GM23248 (cell line): ENCODE measurements around the gene HNRNPA1L2.
"Not testable (repeated sequence)": the region's sequence is repeated elsewhere in the genome, so short reads cannot be mapped to it uniquely, and the experiment has no call there.

Experiments
- EZH2 ChIP-seq: fragments of 200-600 bp; sonication (generic); IDR thresholded peaks from 2 replicates; pipeline ENCODE4 v1.6.1; 2018; ENCODE audit warnings: antibody characterized with exemption, mild to moderate bottlenecking; ENCODE audit not compliant: insufficient read depth, poor library complexity, severe bottlenecking
- EZH2phosphoT487 ChIP-seq: fragments of 200-600 bp; sonication (generic); IDR thresholded peaks from 2 replicates; pipeline ENCODE4 v1.6.1; 2018; ENCODE audit warnings: antibody characterized with exemption, moderate library complexity, mild to moderate bottlenecking, low read depth; ENCODE audit not compliant: insufficient read depth

DNA sequence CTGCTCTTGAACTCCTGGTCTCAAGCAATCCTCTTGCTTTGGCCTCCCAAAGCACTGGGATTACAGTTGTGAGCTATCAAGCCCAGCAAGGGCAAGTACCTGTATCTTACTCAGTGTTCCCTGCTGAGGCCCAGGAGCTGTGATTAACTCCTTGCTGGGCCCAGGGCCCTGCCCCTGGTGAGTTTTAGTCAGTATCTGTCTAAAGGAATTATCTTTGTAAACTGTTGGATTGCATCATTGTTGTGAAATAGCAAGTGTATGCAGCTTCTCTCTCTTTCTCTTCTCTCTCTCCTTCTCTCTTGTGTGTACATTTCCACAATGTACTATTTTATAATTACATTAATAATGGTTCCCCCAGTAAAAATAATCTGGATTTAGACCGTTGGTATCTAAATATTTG lies 35.4 kb upstream of the HNRNPA1L2 start:
- not testable (repeated sequence) for TF ChIP-seq EZH2phosphoT487, EZH2
